ENCODE data around the gene OTOG.

OTOG gene

GRCh38 chr11:17561526-17561925, 14.5 kb downstream of the OTOG start:
- DNase-seq (ENCODE audit: low spot score): no peak

DNA sequence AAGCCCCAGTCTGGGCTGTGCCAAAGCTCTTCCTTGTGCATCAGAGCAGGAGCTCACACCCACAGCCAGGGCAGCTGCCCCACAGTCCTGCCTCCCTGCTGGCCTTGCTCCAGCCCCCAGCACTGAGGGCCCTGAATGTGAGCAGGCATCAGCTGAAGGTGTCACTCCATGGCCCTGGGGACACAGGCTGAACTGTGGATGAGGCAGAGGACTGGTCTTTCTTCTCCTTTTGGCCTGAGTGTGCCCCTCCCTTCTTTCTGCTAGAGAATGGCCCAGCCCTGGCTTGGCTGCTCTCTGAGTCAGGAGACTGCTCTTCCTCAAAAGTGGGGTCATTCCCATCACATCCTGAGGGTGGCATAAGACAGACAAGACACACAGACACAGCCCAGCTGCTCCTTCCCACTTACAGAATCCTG, 16.2 kb downstream of the OTOG start:
- DNase-seq (ENCODE audit: low spot score): no peak

- no peak for DNase-seq (ENCODE audit: low spot score)
Measured at GRCh38 chr11:17563961-17564686, 17.1 kb downstream of the OTOG start.

DNA sequence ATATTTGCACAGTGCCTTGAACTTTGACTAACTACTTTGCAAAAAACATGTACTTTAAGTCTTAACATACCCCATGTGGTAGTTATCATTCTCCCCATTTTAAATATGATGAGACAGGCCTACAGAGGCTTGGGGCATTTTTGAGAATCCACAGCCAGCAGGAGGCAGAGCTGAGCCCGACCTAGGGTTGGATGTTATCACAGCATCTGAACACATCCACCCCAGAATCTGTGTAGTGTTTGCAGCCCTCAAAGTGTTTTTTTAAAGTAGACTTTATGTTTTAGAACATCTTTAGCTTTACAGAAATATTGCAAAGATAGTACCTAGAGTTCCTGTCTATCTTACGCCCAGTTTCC, 17.6 kb downstream of the OTOG start:
- no peak for DNase-seq (ENCODE audit: low spot score)

DNA sequence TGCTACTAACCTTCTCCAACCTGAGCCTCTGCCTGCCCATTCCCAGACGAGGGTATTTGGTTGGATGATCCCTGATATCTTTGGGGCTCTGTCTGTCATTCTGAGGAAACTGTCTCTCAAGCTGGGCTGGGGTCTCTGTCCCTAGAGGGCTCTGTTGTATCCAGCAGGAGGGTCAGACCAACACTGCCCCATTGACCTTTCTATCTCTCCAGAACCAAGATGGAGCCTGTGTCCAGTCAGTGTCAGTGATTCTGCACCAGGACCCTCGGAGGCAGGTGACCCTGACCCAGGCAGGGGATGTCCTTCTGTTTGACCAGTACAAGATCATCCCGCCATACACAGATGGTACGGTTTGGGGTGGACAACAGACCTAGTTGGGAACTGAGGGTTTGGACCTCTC, 21.9 kb downstream of the OTOG start:
- DNase-seq (ENCODE audit: low spot score): no peak

DNA sequence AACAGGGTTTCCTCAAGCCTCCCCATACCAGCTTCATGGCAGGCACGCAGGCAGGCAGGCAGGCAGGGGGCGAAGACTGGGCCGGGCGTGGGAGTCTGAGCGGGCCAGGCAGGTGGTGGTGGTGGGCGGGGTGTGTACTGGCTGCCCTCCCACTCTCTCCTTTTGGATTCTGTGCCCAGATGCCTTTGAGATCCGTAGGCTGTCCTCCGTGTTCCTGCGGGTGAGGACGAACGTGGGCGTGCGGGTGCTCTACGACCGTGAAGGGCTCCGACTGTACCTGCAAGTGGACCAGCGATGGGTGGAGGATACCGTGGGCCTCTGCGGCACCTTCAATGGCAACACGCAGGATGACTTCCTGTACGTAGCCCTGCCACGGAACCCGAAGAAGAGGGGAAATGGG, 23.0 kb downstream of the OTOG start:
- DNase-seq (ENCODE audit: low spot score): no peak

DNA sequence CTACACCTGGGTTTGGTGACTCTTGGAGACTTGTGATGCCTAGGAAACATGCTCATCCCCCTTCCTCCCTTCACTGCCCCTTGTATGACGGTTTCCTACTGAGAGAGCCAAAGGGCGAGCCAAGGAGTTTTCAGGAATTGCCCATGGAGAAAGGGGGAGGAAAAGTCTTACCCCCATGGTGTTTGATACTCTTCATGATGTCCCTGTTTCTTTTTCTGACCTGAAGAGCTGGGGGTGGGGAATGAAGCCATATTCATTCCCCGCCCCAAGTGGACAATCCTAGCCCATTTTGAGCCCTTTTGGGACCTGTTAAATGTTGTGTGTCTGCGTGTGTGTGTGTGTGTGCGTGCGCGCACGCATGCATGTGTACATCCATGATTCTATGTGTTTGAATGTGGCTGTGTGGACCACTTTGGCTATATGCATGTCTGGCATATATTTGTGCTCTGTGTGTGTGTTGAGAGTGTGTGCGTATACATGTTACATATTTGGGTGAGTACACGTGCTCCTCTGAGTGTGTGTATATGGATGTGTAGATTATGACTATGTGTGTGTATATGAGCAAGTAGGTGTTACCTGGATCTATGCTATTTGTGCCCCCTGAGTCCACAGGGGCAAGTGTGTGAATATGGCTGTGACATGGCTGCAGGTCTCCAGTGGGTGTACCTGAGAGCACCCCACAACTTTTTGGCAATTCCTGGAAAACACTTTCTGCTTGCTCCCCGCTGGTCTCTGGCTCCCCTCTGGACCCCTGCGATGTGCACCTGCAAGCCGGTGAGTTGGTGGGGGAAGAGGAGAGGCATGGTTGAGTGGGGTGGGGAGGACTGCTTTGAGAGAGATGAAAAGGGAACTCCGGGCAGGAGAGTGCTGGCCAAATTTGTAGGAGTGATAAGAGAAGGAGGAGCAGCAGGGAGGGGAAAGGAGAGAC, 24.6 kb downstream of the OTOG start:
- DNase-seq (ENCODE audit: low spot score): no peak

DNA sequence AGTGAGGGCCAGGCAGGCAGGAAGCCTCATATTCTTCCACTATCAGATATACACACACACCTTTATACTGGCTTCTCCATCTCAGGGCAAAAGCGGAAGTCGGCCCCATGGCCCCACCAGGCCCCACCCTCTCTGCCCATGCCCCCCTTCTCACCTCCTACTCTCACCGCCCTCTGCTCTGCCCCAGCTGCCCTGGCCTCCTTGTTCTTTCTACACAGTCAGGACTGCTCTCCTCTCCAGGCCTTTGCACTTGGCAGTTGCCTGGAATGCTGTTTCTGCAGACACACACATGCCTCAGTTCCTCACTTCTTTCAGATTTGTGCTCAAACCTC, 25.3 kb downstream of the OTOG start:
- no peak for DNase-seq (ENCODE audit: low spot score)

DNA sequence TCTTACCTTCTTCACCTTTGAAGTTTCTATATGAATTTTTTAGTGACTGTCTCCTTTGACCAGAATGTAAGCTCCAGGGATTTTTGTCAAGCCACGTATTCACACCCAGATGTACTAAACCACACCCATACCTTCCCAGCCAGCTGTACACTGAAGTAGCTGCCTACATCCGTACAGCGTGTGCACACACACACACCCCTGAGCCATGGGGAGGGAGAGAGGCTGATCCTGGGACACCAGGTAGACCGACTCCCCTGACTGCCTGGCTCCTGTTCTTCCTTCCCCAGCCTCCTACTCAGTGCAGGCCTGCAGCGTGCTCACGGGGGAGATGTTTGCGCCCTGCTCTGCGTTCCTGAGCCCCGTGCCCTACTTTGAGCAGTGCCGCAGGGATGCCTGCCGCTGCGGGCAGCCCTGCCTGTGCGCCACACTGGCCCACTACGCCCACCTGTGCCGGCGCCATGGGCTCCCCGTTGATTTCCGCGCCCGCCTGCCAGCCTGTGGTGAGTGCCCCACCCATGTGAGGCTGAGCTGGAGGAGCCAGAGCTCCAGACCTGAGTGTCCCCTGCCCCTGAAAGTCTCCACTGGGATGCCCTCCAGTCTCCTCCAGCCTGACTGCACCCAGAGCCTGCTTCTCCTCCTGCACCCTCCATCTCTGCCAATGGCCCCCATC, 25.9 kb downstream of the OTOG start:
- DNase-seq (ENCODE audit: low spot score): no peak

- DNase-seq (ENCODE audit: low spot score): no peak
Measured at GRCh38 chr11:17573526-17573925, 26.5 kb downstream of the OTOG start.

GRCh38 chr11:17574141-17575091, 27.4 kb downstream of the OTOG start:
- DNase-seq (ENCODE audit: low spot score): no peak

DNA sequence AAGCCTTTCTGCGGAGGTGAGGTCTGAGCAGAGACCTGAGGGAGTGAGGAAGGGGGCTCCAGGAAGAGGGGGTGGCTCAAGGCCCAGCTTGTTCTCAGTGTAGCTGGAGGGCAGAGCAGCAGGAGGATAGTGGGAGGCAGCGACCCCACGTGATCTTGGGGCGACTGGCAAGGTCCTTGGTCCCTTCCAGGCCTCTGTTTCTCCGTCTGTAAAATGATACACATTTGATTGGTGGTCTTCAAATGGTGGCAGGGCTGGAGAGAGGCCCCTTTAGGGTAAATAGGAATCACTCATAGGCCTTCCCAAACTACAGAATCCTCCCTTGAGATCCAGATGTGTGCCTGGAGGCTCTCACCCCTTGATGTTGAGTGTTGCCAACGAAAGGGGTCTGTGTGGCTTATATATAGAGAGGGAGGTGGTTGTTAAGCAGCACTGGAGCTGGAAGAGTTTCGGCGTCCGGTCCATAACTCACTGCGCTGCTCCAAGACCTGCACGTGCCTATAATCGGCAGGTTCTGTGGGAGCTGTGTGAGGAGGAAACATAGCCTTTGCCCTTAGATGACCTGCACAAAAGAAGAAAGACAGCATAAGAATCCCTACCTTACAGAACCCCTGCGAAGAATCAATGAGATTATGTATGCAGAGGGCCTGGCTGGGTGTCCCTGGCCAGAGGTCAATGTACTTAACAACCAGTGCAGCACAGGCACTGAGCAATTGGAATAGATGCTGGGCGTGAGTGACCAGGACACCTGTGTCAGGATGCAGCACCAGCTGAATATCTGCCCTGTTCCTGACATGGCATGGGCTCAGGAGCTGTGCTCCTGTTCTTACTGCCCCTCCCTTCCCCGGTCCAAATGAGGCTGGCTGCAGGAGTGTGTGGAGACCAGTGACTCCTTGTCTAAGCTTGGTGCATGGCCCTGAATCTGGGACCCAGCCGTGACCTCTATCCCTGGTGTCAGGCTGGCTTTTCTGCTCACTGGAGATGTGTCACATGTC, 28.7 kb downstream of the OTOG start:
- no peak for DNase-seq (ENCODE audit: low spot score)

DNA sequence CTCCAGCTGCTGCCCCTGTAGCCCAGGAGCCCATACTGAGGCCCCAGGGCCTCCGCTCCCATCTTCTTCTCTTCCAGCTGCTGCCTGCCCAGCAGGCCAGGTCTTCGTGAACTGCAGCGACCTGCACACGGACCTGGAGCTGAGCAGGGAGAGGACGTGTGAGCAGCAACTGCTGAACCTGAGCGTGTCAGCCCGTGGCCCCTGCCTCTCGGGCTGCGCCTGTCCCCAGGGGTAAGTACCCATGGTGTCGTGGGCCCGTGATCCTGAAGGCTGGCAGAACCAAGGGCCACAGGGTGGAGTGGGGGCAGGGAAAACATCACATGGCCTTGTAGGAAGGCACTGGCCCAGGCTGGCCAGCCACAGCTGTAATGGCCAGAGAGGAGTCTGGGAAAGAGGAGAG, 31.2 kb downstream of the OTOG start:
- DNase-seq (ENCODE audit: low spot score): no peak

- no peak for DNase-seq (ENCODE audit: low spot score)
Measured at GRCh38 chr11:17578958-17579357, 31.9 kb downstream of the OTOG start.

- no peak for DNase-seq (ENCODE audit: low spot score)
Measured at GRCh38 chr11:17579451-17579850, 32.4 kb downstream of the OTOG start.

DNA sequence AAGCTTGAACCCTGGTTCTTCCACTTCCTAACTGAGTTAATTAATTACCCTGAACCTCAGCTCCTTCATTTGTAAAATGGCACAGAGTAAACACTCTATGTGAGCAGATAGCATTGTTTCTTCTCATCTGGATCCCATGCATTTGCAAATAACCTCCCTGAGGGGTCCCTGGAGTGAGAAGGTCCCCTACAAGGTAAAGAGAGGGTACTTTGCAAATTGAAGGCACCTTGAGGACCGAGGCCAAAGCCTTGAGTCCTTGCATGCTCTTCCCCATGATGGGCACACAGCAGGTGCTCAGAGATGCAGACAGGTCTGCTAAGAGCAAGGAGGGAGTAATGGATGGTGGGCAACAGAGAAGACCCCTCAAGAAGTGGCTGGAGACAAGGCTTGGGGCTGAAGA, 33.2 kb downstream of the OTOG start:
- DNase-seq (ENCODE audit: low spot score): no peak

- DNase-seq (ENCODE audit: low spot score): no peak
Measured at GRCh38 chr11:17581036-17581731, 34.1 kb downstream of the OTOG start.

- no peak for DNase-seq (ENCODE audit: low spot score)
Measured at GRCh38 chr11:17581732-17582053, 34.6 kb downstream of the OTOG start.

- no peak for DNase-seq (ENCODE audit: low spot score)
Measured at GRCh38 chr11:17585911-17586695, 39.0 kb downstream of the OTOG start.

All from pons (tissue), 1 donor.